ENCODE results near the gene TCEANC.

Gene TCEANC

GRCh38 chrX:13658602-13659001 lies 5.7 kb downstream of the TCEANC start:
- H3K4me3 ChIP-seq (replicated peaks; ENCODE audit: insufficient read depth, low read length) = no peak overlapping the region
- DNase-seq (ENCODE audit: low read depth in 1 of 2, low spot score in 1 of 2) = peak; percentile 28 to 51
- H3K27me3 ChIP-seq (ENCODE audit: insufficient read depth, poor library complexity, severe bottlenecking) = no peaks in the 10 kb centered on the region
- H3K27ac ChIP-seq (replicated peaks) = peak overlapping the region; percentile 69
- TF ChIP-seq GABPA (IDR thresholded peaks at IDR 0.05; ENCODE audit: low read depth) (no peak), CTCF (IDR thresholded peaks at IDR 0.05; ENCODE audit: insufficient read depth, low read length) (no peak), SPI1 (IDR thresholded peaks at IDR 0.05; ENCODE audit: borderline replicate concordance, low read depth) (no peak), POLR2AphosphoS5 (IDR thresholded peaks at IDR 0.05; ENCODE audit: low read depth) (no peak), REST (IDR thresholded peaks at IDR 0.05; ENCODE audit: insufficient replicate concordance, low read depth) (no peak)

GRCh38 chrX:13659063-13659462 lies 6.1 kb downstream of the TCEANC start:
- peak; percentile 51 to 65 for DNase-seq (ENCODE audit: low read depth in 1 of 2, low spot score in 1 of 2)
- peak overlapping the region; percentile 69 for H3K27ac ChIP-seq (replicated peaks)

More at GRCh38 chrX:13659063-13659462, 6.1 kb downstream of the TCEANC start:
- no peaks in the 10 kb centered on the region for H3K27me3 ChIP-seq (ENCODE audit: insufficient read depth, poor library complexity, severe bottlenecking)
- TF ChIP-seq REST (IDR thresholded peaks at IDR 0.05; ENCODE audit: insufficient replicate concordance, low read depth) (no peak), SPI1 (IDR thresholded peaks at IDR 0.05; ENCODE audit: borderline replicate concordance, low read depth) (no peak), CTCF (IDR thresholded peaks at IDR 0.05; ENCODE audit: insufficient read depth, low read length) (no peak), POLR2AphosphoS5 (IDR thresholded peaks at IDR 0.05; ENCODE audit: low read depth) (no peak)
- no peak overlapping the region for H3K4me3 ChIP-seq (replicated peaks; ENCODE audit: insufficient read depth, low read length)

Data from HL-60 (cell line).